ENCODE data around the gene LRMDA. TPM values are rescaled to one million over a fixed set of nuclear protein-coding genes. Genes with fewer than 3 reads are reported as not detected.

The LRMDA gene
- total RNA-seq, 4 donors from 2014 or later = 9.8 to 18.6 (median 15.8) TPM

DNA sequence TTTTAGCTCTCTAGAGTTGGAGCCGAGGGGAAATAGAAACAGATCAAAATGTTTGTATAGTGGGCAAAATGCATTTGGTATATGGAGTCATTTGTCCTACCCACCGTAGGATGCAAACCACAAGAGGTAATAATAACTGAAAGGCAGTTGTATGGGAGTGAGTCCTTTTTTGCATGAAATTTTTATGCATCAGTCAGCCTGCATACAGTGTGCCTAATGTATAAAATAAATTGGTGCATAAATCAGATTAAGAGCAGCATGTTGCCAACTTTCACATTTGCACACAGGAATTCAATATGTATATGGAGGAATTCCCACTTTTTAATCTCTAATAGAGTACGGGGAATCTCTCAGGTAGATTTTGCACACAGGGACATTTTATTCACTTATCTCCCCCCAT lies 262.8 kb downstream of the LRMDA start:
- WGBS, 2 donors = 63 to 71% methylated on average over 3 of the region's 3 CpGs
- no peak for TF ChIP-seq POLR2A (IDR thresholded peaks at IDR 0.05)
- TF ChIP-seq, protein P1, sequence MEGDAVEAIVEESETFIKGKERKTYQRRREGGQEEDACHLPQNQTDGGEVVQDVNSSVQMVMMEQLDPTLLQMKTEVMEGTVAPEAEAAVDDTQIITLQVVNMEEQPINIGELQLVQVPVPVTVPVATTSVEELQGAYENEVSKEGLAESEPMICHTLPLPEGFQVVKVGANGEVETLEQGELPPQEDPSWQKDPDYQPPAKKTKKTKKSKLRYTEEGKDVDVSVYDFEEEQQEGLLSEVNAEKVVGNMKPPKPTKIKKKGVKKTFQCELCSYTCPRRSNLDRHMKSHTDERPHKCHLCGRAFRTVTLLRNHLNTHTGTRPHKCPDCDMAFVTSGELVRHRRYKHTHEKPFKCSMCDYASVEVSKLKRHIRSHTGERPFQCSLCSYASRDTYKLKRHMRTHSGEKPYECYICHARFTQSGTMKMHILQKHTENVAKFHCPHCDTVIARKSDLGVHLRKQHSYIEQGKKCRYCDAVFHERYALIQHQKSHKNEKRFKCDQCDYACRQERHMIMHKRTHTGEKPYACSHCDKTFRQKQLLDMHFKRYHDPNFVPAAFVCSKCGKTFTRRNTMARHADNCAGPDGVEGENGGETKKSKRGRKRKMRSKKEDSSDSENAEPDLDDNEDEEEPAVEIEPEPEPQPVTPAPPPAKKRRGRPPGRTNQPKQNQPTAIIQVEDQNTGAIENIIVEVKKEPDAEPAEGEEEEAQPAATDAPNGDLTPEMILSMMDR (IDR thresholded peaks at IDR 0.05) = no peak
- TF ChIP-seq EP300 (IDR thresholded peaks at IDR 0.05) = no peak

DNA sequence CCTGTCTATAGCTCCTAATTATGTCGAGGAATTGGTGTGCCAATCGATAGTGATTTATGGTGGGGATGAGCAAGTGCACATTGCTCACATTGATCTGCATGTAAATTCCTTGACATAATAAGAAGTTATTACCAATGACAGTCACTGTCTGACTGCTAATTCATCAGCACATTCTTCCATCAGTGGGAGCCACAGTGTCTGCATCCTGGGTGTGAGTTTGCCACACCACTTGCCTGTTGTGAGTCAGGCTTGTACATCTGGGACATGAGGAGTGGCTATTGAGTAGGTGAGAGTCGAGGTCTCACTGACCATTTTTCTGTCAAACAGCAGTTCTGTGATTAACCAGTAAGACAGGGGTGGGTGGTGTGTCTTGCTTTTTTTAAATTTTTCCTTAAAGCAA lies 263.4 kb downstream of the LRMDA start:
- WGBS, 2 donors = 86 to 92% methylated on average over 3 of the region's 3 CpGs
- H3K4me3 ChIP-seq = no peak overlapping the region

More for the DNA sequence above, 262.8 kb downstream of the LRMDA start:
- no peaks in the 10 kb centered on the region for H3K4me1 ChIP-seq
- H3K27ac ChIP-seq = no peak overlapping the region
- no peaks in the 10 kb centered on the region for H3K27me3 ChIP-seq
- no peak for DNase-seq (ENCODE audit: low spot score in 2 of 2)
- no peak overlapping the region for H3K4me3 ChIP-seq
- H3K9me3 ChIP-seq = no peaks in the 10 kb centered on the region
- no peaks in the 10 kb centered on the region for H3K36me3 ChIP-seq

DNA sequence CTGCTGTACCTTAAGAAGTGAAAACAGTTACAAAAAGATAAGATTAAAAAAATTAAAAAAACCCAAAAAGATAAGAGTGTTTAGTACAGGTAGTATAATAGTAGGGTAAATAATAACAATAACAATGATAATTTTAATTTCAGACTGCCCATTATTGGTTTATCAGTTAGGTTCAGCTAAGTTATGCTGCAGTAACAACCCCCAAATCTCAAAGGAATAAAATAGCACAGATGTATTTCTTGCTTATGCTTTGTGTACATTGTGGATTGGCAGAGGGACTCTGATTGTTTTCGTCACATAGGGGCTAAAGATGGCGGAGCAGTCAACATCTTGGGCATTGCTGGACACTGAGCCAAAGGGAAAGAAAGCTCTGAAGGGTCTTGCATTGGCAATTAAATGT lies 264.6 kb downstream of the LRMDA start:
- no peak for DNase-seq (ENCODE audit: low spot score in 2 of 2)
- Histone ChIP-seq H3K27ac (no peak overlapping the region), H3K9me3 (peaks cover 0 to 5% (median 0%) of the 10 kb centered on the region in 4 donors), H3K4me3 (no peak overlapping the region), H3K27me3 (no peaks in the 10 kb centered on the region), H3K36me3 (no peaks in the 10 kb centered on the region), H3K4me1 (no peaks in the 10 kb centered on the region)
- TF ChIP-seq, protein P1 (IDR thresholded peaks at IDR 0.05) = no peak
- TF ChIP-seq POLR2A (IDR thresholded peaks at IDR 0.05) (no peak), EP300 (IDR thresholded peaks at IDR 0.05) (no peak)
- 93 to 96% methylated on average over 2 of the region's 2 CpGs for WGBS, 2 donors

More for the DNA sequence above, 263.4 kb downstream of the LRMDA start:
- H3K9me3 ChIP-seq = peaks cover 0 to 3% (median 0%) of the 10 kb centered on the region in 4 donors
- H3K4me1 ChIP-seq = no peaks in the 10 kb centered on the region
- TF ChIP-seq EP300 (IDR thresholded peaks at IDR 0.05) (no peak), POLR2A (IDR thresholded peaks at IDR 0.05) (no peak)
- TF ChIP-seq, protein P1 (IDR thresholded peaks at IDR 0.05) = no peak
- no peaks in the 10 kb centered on the region for H3K27me3 ChIP-seq
- no peak for DNase-seq (ENCODE audit: low spot score in 2 of 2)
- no peaks in the 10 kb centered on the region for H3K36me3 ChIP-seq
- no peak overlapping the region for H3K27ac ChIP-seq

DNA sequence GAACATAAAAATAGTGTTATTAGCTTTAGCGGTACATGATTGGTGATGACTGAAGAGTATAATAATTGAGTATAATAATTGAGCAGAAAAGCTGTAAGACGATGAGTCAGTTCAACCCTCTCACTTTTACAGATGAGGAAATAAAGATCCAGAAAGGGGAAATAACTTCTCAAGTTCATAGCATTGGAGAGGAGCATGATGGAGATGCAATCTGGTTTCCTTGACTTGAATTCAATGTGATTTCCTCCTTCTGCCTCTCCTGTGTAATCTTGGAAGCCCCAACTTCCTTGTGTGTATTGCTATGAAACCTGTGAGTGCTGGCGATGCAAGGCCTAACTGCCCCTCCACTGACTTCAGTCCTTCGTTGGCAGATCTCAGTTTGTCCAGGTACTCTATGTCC lies 265.1 kb downstream of the LRMDA start:
- no peak for DNase-seq (ENCODE audit: low spot score in 2 of 2)
- TF ChIP-seq, protein P1 (IDR thresholded peaks at IDR 0.05) = no peak
- no peak for TF ChIP-seq EP300 (IDR thresholded peaks at IDR 0.05)
- no peak for TF ChIP-seq POLR2A (IDR thresholded peaks at IDR 0.05)
- Histone ChIP-seq H3K27ac (no peak overlapping the region), H3K9me3 (peaks cover 0 to 5% (median 0%) of the 10 kb centered on the region in 4 donors), H3K4me3 (no peak overlapping the region), H3K27me3 (no peaks in the 10 kb centered on the region), H3K4me1 (no peaks in the 10 kb centered on the region), H3K36me3 (no peaks in the 10 kb centered on the region)
- 86 to 88% methylated on average over 4 of the region's 4 CpGs for WGBS, 2 donors

DNA sequence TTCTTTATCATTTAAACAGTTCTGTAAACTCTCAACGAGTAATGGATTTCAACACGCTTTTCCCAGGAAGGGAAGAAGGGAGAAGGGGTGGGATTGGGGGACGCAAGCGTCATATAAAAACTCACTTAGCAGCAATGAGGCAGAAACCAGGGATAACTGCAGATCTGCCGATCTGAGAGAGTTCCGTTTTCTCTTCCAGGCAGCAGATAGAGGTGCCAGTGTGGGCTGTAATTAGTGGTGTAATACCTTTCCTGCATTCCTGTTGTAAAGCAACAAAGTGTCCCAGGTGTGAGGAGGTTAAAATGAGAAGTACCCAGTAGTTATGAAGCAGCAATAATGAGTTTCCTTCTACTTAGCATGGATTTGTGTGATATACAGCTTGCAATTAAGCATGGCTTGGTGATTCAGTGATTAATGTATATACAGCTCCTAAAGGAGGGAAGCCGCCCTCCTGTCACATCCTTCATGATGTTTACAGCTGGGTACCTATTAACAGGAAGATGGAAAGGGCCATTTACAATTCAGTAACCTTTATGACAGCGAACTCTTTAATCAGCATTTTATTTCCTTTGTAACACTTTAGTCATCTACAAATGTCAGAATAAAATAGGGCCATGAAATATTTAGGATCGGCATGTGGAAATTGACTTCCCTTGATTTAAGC lies 271.9 kb downstream of the LRMDA start:
- H3K9me3 ChIP-seq = peaks cover 0 to 5% (median 0%) of the 10 kb centered on the region in 4 donors
- H3K4me1 ChIP-seq = peaks cover 0 to 9% (median 2%) of the 10 kb centered on the region in 4 donors
- no peak overlapping the region for H3K27ac ChIP-seq
- H3K4me3 ChIP-seq = no peak overlapping the region
- no peak for DNase-seq (ENCODE audit: low spot score in 2 of 2)
- TF ChIP-seq POLR2A (IDR thresholded peaks at IDR 0.05) = no peak
- TF ChIP-seq, protein P1 (IDR thresholded peaks at IDR 0.05) = no peak
- TF ChIP-seq EP300 (IDR thresholded peaks at IDR 0.05) = no peak
- no peaks in the 10 kb centered on the region for H3K27me3 ChIP-seq
- WGBS, 2 donors = 79 to 81% methylated on average over 9 of the region's 9 CpGs
- H3K36me3 ChIP-seq = no peaks in the 10 kb centered on the region

Data from tibial nerve (tissue), 4 donors.